Measurements from ENCODE around the gene NUDCD3. TPM values are rescaled to one million over a fixed set of nuclear protein-coding genes. Genes with fewer than 3 reads are reported as not detected.

Gene NUDCD3
- polyA plus RNA-seq, 1 experiment, result 61.4 TPM

- ChIA-PET CTCF (no interaction called here), POLR2A (no interaction called here)
- Histone ChIP-seq H3K27me3 (ENCODE audit: control insufficient read depth, insufficient read depth, low read length) (no peaks in the 10 kb centered on the region), H3K9me3 (ENCODE audit: control insufficient read depth, insufficient read depth, low read length) (no peaks in the 10 kb centered on the region), H3K27ac (ENCODE audit: low read depth, low read length) (no peak overlapping the region), H3K4me3 (ENCODE audit: low read depth, low read length) (no peak overlapping the region)
- DNase-seq (ENCODE audit: low read depth, low spot score), result no peak
- no peak for TF ChIP-seq CTCF (IDR thresholded peaks at IDR 0.05; ENCODE audit: low read depth, low read length)
These were observed 117.7 kb downstream of the NUDCD3 start for GRCh38 chr7:44372560-44373417.

GRCh38 chr7:44368885-44369284, 121.6 kb downstream of the NUDCD3 start:
- Histone ChIP-seq H3K4me3 (ENCODE audit: low read depth, low read length) (no peak overlapping the region), H3K9me3 (ENCODE audit: control insufficient read depth, insufficient read depth, low read length) (no peaks in the 10 kb centered on the region), H3K27ac (ENCODE audit: low read depth, low read length) (no peak overlapping the region), H3K27me3 (ENCODE audit: control insufficient read depth, insufficient read depth, low read length) (no peaks in the 10 kb centered on the region)
- no peak for TF ChIP-seq CTCF (IDR thresholded peaks at IDR 0.05; ENCODE audit: low read depth, low read length)
- ChIA-PET CTCF (interaction anchor here (1.0 kb wide), 1 partner anchor 20 kb away, joined by 3 read pairs; no protein-coding TSS in a partner anchor), POLR2A (no interaction called here)
- DNase-seq (ENCODE audit: low read depth, low spot score), result no peak

DNA sequence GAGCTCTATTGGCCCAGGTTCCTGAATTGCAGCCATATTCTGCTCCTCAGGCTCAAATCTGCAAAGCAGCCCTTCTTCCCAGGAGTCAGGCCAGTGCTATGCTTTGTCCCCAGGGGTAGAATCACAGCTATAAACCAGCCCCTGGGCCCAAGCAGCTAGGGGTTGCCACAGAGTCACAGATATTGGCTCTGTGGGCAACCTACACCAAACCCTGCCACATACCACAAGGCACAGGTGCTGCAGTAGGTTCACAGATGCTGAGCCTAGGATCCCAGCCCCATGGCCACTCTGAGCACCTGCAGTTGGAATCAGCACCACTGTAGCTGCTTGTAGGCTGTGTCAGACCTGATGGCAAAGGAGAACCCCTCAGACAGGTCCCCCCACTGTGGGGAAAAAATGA, 122.0 kb downstream of the NUDCD3 start:
- ChIA-PET POLR2A (no interaction called here), CTCF (no interaction called here)
- no peaks in the 10 kb centered on the region for H3K9me3 ChIP-seq (ENCODE audit: control insufficient read depth, insufficient read depth, low read length)
- TF ChIP-seq CTCF (IDR thresholded peaks at IDR 0.05; ENCODE audit: low read depth, low read length), result no peak
- no peaks in the 10 kb centered on the region for H3K27me3 ChIP-seq (ENCODE audit: control insufficient read depth, insufficient read depth, low read length)
- no peak overlapping the region for H3K27ac ChIP-seq (ENCODE audit: low read depth, low read length)
- no peak for DNase-seq (ENCODE audit: low read depth, low spot score)
- H3K4me3 ChIP-seq (ENCODE audit: low read depth, low read length), result no peak overlapping the region

- Histone ChIP-seq H3K4me3 (ENCODE audit: low read depth, low read length) (no peak overlapping the region), H3K9me3 (ENCODE audit: control insufficient read depth, insufficient read depth, low read length) (no peaks in the 10 kb centered on the region), H3K27ac (ENCODE audit: low read depth, low read length) (no peak overlapping the region), H3K27me3 (ENCODE audit: control insufficient read depth, insufficient read depth, low read length) (no peaks in the 10 kb centered on the region)
- TF ChIP-seq CTCF (IDR thresholded peaks at IDR 0.05; ENCODE audit: low read depth, low read length), result no peak
- CTCF ChIA-PET, result no interaction called here
- POLR2A ChIA-PET, result no interaction called here
- no peak for DNase-seq (ENCODE audit: low read depth, low spot score)
These were observed 122.9 kb downstream of the NUDCD3 start for GRCh38 chr7:44367475-44368043.

GRCh38 chr7:44366986-44367385, 123.5 kb downstream of the NUDCD3 start:
- no peak overlapping the region for H3K4me3 ChIP-seq (ENCODE audit: low read depth, low read length)
- POLR2A ChIA-PET, result no interaction called here

More at GRCh38 chr7:44366986-44367385, 123.5 kb downstream of the NUDCD3 start:
- no peaks in the 10 kb centered on the region for H3K9me3 ChIP-seq (ENCODE audit: control insufficient read depth, insufficient read depth, low read length)
- no peak overlapping the region for H3K27ac ChIP-seq (ENCODE audit: low read depth, low read length)
- TF ChIP-seq CTCF (IDR thresholded peaks at IDR 0.05; ENCODE audit: low read depth, low read length), result no peak
- DNase-seq (ENCODE audit: low read depth, low spot score), result no peak
- CTCF ChIA-PET, result no interaction called here
- H3K27me3 ChIP-seq (ENCODE audit: control insufficient read depth, insufficient read depth, low read length), result peaks cover 1% of the 10 kb centered on the region

Data from AG04450 (cell line).